HG03097 (cell line): ENCODE results near the gene ACSS1.

ENCODE experiments used
- ATAC-seq: cut with Tn5 transposase; IDR thresholded peaks from one replicate; pipeline ENCODE4 v1.9.1; 2021; ENCODE audit not compliant: unreplicated experiment, low FRiP score

ACSS1 gene

GRCh38 chr20:25061103-25061799, 3.3 kb upstream of the ACSS1 start:
- ATAC-seq: no peak

DNA sequence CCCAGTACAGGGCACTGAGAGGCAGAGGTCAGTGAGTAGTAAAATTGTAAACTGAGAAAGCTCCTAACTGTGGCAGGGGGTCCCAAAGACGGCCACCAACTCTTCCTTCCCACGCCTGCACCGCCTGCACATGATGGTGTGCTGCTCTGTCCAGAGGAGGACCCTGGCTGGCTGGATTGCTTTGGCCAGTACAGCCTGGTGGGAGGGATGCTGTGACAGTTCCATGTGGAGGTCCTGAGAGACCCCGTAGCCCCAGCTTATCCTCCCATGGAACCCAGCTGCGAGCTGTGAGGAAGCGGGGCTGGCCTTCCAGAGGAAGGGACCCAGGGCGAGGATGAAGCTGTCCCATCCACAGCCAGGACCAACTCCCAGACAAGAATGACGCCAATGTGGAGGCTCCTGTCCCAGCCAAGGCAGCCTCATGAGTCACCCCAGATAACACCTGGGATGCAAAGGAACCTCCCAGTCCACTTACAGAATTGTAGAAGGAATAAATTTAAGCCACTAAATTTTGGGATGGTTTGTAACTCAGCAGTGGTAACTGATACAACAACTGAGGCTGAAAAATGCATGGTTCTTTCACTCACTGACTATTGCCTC, 2.0 kb upstream of the ACSS1 start:
- ATAC-seq: no peak

GRCh38 chr20:25058847-25059810, 1.2 kb upstream of the ACSS1 start:
- no peak for ATAC-seq

- peak; percentile 27 for ATAC-seq
Observed at GRCh38 chr20:25057234-25058050, 497 bp downstream of the ACSS1 start.

- ATAC-seq: peak; percentile 24
Observed at GRCh38 chr20:25056690-25057233, 1.2 kb downstream of the ACSS1 start.

GRCh38 chr20:25055711-25056495, 2.0 kb downstream of the ACSS1 start:
- no peak for ATAC-seq

DNA sequence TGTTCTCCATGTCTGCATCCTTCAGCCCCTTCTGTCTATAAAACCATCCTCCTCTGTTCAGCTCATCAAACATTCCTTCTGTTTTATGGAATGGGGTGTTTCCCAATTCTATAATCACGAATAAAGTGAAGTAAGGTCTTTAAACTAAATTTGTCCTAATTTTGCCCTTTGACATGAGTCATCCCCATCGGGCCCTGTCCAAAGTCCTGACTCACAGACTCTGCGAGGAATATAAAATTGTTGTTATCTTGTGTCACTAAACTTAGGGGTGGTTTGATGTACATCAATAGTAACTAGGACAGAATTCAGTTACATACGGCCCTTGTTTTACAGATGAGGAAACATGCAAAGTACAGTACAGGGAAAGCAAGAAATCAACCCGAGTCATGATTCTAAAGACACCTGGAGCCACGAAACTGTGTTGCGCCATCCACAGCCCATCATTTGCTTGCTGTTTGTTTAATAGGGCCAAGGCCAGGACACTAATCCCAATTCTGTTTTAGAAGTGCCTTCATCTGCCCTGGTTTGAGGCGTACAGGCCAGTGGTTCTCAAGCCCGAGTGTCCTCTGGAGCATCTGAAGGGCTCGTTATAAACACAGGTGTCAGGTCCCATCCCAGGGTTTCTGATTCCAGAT, 2.8 kb downstream of the ACSS1 start:
- ATAC-seq: no peak

DNA sequence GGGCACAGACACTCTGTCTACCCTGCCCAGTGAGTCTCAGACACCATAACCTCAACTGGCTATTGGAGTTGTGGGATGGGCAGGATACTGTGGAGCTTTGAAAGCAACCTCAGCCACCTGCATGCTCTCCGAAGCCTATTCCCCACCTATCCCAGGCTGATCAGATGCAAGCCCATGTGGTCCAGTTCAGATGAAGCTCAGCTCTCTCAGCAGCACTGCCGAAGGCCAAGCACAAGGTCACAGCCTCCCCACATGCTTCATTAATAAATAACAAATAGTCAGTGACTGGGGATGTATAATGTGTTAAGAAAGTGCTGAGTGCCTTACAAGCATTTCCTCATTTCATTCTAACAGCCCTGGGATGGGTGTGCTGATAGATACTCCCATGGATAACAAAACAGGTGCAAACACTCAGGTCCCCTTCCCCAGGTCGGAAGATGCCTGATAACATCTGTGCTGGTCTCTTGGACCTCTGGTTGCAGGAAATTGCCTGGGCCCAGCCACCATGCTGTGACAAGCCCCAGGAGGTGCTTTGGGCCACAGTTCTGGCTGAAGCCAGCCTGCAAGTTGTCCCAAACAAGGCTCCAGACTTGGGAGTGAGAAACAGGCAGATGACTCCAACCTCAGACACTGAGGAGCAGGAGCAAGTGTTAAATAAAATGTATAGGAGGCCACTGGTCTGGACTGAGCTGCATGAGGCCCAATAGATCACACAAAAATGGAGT, 3.7 kb downstream of the ACSS1 start:
- ATAC-seq: no peak

GRCh38 chr20:25053255-25054031, 4.5 kb downstream of the ACSS1 start:
- ATAC-seq: no peak

- no peak for ATAC-seq
Observed at GRCh38 chr20:25052255-25053194, 5.4 kb downstream of the ACSS1 start.

DNA sequence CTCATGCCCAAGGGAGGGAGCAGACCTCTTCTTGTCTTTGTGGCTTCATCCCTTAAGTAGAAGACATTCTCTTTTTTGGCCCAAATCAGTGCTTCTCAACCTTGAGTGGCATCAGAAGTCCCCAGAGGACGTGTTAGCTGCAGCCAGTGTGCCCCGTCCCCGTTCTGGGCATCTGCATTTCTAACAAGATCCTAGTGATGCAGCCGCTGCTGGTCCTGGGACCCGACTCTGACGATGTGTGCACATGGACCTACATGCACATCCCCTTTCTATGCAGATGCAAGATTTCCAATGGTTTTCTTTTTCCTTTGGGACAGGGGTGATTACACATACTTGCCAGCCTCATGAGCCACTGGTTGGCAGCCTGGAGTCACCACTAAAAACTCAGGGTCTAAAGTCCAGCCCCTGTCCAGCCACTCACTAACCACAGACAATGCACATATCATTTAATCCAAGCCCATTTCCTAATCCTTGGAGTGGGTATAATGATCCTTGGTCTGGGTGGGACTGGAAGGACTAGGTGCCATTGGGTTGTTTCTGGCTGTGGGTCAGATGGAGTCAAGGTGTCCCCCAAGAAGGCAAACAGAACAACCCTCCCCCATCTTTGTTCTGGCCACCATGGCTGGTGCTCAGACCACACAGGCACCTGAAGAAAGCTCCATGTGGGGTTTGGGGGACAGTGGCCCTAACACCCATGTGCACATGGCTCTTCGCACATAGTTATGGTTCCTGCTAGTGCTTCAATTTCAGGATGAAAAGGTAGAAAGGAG, 6.4 kb downstream of the ACSS1 start:
- no peak for ATAC-seq

- ATAC-seq: no peak
Observed at GRCh38 chr20:25050501-25051350, 7.2 kb downstream of the ACSS1 start.

- ATAC-seq: no peak
Observed at GRCh38 chr20:25050082-25050481, 7.9 kb downstream of the ACSS1 start.

- no peak for ATAC-seq
Observed at GRCh38 chr20:25049261-25050060, 8.5 kb downstream of the ACSS1 start.
